ENCODE measurements around the gene CDS2. TPM values are rescaled to one million over a fixed set of nuclear protein-coding genes. Genes with fewer than 3 reads are reported as not detected.

CDS2 gene
- total and polyA plus RNA-seq, 2 of the 13 experiments (the other 11 are each of a cell fraction or from before 2014, with no cell fraction given): 81.3 to 153 TPM

DNA sequence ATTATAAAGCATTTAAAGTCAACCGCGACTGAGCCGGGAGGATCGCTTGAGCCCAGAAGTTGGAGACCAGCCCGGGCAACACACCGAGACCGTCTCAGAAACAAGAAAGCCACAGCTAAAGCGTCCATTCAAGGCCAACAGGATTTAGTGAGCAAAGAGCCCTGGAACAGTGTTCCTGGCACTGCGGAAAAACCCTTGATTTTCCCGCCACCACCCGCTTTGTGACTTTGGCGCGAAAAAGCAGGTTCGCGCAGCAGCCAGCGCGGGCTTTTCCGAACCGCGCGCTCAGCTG lies 7.7 kb upstream of the CDS2 start (continued):
- TF ChIP-seq ZNF709 (CRISPR knock-in tag; IDR thresholded peaks at IDR 0.05) (0 out of 2 replicates have a peak, but pooled peaks have one; percentile 99), ELF3 (CRISPR knock-in tag; IDR thresholded peaks at IDR 0.05) (no peak), HDAC6 (IDR thresholded peaks at IDR 0.05; ENCODE audit: low read depth, low read length) (no peak), ZFY (CRISPR knock-in tag; IDR thresholded peaks at IDR 0.05) (no peak), HDAC2 (CRISPR knock-in tag; IDR thresholded peaks at IDR 0.05) (no peak), ZNF235 (CRISPR knock-in tag; IDR thresholded peaks at IDR 0.05; ENCODE audit: borderline replicate concordance) (peak; percentile 99), RFX1 (IDR thresholded peaks at IDR 0.05) (no peak), RFX3 (CRISPR knock-in tag; IDR thresholded peaks at IDR 0.05) (no peak), SMC3 (IDR thresholded peaks at IDR 0.05; ENCODE audit: low read length) (no peak), CAMTA2 (CRISPR knock-in tag; IDR thresholded peaks at IDR 0.05; ENCODE audit: borderline replicate concordance) (peak; percentile 99; the same call in 1 of the 2 replicates), NCOR1 (IDR thresholded peaks at IDR 0.05; ENCODE audit: borderline replicate concordance, low read length) (no peak), ZFP62 (CRISPR knock-in tag; IDR thresholded peaks at IDR 0.05) (no peak), SRF (IDR thresholded peaks at IDR 0.05; ENCODE audit: low read depth, low read length) (no peak), SOX6 (IDR thresholded peaks at IDR 0.05) (no peak), SOX6 (CRISPR knock-in tag; IDR thresholded peaks at IDR 0.05) (no peak), ZNF335 (CRISPR knock-in tag; IDR thresholded peaks at IDR 0.05) (no peak), POLR2AphosphoS5 (IDR thresholded peaks at IDR 0.05; ENCODE audit: low read depth, low read length) (0 out of 2 replicates have a peak, but pooled peaks have one; percentile 29), FLYWCH1 (CRISPR knock-in tag; IDR thresholded peaks at IDR 0.05) (0 out of 2 replicates have a peak, but pooled peaks have one; percentile 100), HNRNPUL1 (IDR thresholded peaks at IDR 0.05; ENCODE audit: low read depth, low read length) (no peak), ZNF180 (CRISPR knock-in tag; IDR thresholded peaks at IDR 0.05; ENCODE audit: borderline replicate concordance, low read depth) (no peak; the same call in 1 of the 2 replicates), ZNF160 (CRISPR knock-in tag; IDR thresholded peaks at IDR 0.05) (peak; percentile 84), HMGA1 (CRISPR knock-in tag; conservative IDR thresholded peaks at IDR 0.05) (no peak), ZBTB42 (CRISPR knock-in tag; IDR thresholded peaks at IDR 0.05) (no peak)
- TF ChIP-seq, protein P1, sequence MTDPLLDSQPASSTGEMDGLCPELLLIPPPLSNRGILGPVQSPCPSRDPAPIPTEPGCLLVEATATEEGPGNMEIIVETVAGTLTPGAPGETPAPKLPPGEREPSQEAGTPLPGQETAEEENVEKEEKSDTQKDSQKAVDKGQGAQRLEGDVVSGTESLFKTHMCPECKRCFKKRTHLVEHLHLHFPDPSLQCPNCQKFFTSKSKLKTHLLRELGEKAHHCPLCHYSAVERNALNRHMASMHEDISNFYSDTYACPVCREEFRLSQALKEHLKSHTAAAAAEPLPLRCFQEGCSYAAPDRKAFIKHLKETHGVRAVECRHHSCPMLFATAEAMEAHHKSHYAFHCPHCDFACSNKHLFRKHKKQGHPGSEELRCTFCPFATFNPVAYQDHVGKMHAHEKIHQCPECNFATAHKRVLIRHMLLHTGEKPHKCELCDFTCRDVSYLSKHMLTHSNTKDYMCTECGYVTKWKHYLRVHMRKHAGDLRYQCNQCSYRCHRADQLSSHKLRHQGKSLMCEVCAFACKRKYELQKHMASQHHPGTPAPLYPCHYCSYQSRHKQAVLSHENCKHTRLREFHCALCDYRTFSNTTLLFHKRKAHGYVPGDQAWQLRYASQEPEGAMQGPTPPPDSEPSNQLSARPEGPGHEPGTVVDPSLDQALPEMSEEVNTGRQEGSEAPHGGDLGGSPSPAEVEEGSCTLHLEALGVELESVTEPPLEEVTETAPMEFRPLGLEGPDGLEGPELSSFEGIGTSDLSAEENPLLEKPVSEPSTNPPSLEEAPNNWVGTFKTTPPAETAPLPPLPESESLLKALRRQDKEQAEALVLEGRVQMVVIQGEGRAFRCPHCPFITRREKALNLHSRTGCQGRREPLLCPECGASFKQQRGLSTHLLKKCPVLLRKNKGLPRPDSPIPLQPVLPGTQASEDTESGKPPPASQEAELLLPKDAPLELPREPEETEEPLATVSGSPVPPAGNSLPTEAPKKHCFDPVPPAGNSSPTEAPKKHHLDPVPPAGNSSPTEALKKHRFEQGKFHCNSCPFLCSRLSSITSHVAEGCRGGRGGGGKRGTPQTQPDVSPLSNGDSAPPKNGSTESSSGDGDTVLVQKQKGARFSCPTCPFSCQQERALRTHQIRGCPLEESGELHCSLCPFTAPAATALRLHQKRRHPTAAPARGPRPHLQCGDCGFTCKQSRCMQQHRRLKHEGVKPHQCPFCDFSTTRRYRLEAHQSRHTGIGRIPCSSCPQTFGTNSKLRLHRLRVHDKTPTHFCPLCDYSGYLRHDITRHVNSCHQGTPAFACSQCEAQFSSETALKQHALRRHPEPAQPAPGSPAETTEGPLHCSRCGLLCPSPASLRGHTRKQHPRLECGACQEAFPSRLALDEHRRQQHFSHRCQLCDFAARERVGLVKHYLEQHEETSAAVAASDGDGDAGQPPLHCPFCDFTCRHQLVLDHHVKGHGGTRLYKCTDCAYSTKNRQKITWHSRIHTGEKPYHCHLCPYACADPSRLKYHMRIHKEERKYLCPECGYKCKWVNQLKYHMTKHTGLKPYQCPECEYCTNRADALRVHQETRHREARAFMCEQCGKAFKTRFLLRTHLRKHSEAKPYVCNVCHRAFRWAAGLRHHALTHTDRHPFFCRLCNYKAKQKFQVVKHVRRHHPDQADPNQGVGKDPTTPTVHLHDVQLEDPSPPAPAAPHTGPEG (CRISPR knock-in tag; IDR thresholded peaks at IDR 0.05): no peak; the same call in 1 of the 2 replicates
- TF ChIP-seq, protein P2, sequence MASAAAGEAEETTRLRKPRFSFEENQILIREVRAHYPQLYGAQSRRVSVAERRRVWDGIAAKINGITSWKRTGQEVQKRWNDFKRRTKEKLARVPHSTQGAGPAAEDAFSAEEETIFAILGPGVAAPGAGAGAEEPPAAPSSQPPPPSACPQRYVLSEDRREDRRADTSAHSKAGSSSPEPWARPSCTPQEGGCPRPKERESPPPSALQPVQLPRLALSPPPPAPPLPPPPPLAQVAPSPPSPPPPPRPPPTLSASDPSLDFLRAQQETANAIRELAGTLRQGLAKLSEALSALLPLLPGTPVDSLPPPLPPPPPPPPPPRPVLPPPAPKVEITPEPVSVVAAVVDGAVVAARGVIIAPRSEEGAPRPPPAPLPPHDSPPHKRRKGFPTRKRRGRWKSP (CRISPR knock-in tag; IDR thresholded peaks at IDR 0.05): no peak
- TF ChIP-seq, protein P3, sequence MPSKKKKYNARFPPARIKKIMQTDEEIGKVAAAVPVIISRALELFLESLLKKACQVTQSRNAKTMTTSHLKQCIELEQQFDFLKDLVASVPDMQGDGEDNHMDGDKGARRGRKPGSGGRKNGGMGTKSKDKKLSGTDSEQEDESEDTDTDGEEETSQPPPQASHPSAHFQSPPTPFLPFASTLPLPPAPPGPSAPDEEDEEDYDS (CRISPR knock-in tag; IDR thresholded peaks at IDR 0.05): no peak

Measured in HepG2 (cell line).